ENCODE data around the gene BCDIN3D.

The BCDIN3D gene

GRCh38 chr12:49888461-49889151 lies 45.7 kb upstream of the BCDIN3D start:
- no peak for TF ChIP-seq CTCF (IDR thresholded peaks at IDR 0.05)

DNA sequence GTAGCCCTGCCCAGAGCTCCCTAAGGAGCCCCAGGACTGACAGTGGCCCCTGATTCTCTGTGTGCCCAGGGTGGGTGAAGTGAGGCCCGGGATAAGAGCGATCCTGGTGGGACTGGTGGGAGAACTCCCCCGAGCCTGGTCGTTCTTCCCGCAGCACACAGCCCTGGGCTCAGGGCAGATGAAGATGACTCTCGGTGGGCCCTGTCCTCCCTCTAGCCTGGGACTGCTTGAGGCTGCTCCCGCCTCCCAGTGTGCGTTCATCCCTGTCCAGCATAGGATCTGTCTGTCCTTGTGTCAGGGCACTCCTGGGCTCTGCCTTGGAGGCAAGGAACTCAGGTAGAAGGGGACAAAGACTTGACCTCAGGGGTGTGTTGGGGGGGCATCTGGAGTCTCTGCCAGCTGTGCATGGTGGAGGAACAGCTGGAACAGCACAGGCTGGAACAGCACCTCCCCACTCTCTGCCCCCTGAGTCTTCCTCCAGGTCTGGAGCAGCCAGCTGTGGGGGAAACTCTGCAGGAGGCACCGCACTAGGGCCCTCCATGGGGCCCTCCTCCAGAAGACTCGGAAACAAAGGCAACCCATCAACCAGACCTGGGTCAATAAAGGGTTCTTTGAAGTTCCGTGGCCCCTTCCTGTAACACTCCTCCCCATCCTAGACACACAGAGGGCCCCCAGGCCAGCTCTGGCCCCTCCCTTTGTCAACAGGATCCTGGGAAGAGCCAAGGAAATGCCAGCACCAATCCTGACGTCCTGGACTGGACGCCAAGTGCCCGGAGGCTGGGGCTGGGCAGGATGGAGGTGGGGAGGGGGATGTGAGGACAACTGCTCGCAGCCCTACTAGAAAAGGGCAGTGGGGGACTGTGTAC lies 44.9 kb upstream of the BCDIN3D start:
- no peak for TF ChIP-seq CTCF (IDR thresholded peaks at IDR 0.05)

GRCh38 chr12:49887091-49887490 lies 44.2 kb upstream of the BCDIN3D start:
- no peak for TF ChIP-seq CTCF (IDR thresholded peaks at IDR 0.05)

DNA sequence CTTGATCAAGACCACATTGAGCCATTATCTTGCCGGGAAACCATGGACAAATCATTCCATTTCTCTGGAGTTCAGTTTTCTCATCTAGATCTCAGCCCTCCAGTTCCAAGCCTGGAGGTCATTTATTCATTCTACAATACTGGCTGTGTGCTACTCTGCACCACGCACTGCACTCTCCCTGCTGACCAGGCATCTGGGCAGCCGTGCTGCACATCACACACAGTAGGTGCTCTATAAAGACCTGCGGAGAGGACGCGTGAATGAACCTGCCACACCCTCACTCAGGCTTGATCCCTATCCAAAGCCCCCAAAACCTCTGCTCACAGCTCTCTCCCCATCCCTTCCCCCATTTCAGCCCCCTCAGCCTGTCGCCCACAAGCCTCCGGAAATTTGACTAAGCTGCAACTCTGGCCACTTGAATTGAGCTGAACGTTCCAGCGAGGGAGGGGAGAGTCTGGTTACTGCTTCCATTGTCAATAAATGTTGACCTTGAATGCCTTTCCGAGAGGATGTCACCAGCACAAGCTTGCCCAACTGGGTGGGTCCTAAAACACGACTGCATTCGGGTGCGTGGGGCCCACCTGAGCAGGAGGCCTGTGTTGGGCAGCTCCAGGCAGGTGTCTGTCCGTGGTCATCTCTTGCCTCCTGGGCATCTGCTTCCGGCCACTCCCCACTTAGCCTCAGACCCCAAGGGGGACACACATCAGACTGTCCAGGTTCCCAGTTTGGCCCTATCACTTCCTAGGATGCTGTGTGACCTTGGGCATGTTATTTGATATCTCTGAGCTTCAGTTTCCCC lies 43.0 kb upstream of the BCDIN3D start:
- TF ChIP-seq CTCF (IDR thresholded peaks at IDR 0.05) = no peak

DNA sequence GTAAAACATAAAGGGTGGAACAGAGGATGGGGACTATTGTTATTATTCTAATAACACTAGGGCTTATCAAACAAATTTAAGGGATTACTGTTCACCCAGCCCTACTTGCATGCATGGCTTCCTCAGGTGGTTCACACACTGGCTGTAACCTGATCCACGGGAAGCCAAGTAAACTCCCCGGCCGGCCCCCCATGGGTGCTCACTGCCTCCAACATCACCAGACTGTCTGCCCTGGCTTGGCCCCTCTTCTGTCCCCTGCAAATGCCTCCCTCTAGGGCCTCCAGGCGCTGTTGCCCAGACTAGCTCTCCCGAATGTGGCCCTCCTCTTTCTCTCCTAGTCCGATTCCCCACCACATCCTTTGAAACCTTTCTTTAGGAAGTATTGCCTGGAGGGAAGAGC lies 42.2 kb upstream of the BCDIN3D start:
- no peak for TF ChIP-seq CTCF (IDR thresholded peaks at IDR 0.05)

DNA sequence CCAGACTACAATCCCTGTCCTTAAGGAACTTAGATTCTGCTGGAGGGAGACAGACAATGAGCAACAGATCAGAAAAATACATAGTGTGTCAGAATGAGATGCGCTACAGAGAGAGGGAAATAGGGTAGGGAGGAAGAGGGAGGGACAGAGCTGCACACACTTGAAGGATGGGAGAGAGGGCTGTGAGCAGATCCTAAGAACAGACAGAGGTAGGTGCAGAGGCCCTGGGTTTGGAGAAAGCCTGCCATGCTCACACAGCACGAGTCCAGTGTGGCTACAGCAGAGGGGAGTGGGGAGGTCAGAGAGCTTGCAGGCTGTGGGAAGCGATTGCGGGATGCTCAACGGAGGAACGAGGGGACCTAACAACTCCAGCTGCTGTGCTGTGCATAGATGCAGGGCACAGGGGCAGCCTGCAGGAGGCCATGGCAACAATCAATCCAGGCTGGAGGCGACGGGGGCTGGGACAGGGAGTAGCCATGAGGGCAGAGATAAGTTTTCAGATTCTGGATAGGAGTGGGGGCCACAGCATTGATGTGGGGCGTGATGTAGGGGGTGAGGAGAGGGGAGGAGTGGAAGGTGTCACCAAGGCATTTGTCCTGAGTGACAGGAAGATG lies 40.1 kb upstream of the BCDIN3D start:
- TF ChIP-seq CTCF (IDR thresholded peaks at IDR 0.05) = no peak

DNA sequence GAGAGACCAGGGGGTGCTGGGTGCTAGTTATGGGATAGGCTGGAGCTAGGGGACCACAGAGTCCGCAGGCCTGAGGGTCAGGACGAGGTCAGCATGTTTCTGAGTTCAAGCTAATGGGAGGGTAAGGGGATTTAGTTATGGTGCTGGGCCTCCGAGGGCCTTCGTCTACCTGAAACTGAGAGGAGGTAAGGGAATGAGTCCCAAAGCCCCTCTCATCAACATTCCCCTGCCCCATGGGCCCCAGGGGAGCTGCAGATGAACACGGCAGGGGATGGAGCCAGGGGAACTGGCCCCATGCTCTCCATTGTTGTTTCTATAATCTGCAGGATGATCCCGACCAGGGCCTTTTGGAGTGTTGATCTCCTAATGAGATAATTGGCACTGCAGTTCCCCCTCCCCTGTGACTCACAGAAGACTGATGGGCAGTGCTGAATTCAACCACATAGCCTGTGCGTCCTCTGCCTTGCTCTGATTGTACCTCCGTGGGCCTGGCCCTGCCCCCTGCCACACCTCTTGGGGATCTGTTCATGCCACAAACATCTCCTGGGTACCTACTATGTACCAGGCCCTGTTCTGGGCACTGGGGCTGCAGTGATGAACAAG lies 39.4 kb upstream of the BCDIN3D start:
- no peak for TF ChIP-seq CTCF (IDR thresholded peaks at IDR 0.05)

Measured in LNCAP (cell line).